Subcutaneous adipose tissue (tissue), 4 donors: Measurements from ENCODE around the gene AIM2. TPM values are rescaled to one million over a fixed set of nuclear protein-coding genes. Genes with fewer than 3 reads are reported as not detected.

ENCODE experiments used
- total RNA-seq, 4 donors: library from RNA; depleted of rRNA; stranded (reverse); fragments of >200 nt; gene quantifications; one replicate each; pipeline ENCODE4 v1.1.0, GENCODE V29; 2016
- TF ChIP-seq, protein P1 (sequence below): fragments of 450-650 bp; IDR thresholded peaks from one replicate; pipeline ENCODE4 v1.5.1; 2016; ENCODE audit warnings: low read depth, mild to moderate bottlenecking, control low read depth, antibody characterized with exemption, moderate library complexity

AIM2 gene
- 1 to 10 TPM in 1 of 4 donors, not detected in 3; 2.5 TPM for total RNA-seq

GRCh38 chr1:159076438-159077119 is at the start of gene AIM2:
TSS of gene AIM2 (minus strand) at chr1:159076766. CDS start at chr1:159073499, 3,267 bp downstream.
- TF ChIP-seq, protein P1, sequence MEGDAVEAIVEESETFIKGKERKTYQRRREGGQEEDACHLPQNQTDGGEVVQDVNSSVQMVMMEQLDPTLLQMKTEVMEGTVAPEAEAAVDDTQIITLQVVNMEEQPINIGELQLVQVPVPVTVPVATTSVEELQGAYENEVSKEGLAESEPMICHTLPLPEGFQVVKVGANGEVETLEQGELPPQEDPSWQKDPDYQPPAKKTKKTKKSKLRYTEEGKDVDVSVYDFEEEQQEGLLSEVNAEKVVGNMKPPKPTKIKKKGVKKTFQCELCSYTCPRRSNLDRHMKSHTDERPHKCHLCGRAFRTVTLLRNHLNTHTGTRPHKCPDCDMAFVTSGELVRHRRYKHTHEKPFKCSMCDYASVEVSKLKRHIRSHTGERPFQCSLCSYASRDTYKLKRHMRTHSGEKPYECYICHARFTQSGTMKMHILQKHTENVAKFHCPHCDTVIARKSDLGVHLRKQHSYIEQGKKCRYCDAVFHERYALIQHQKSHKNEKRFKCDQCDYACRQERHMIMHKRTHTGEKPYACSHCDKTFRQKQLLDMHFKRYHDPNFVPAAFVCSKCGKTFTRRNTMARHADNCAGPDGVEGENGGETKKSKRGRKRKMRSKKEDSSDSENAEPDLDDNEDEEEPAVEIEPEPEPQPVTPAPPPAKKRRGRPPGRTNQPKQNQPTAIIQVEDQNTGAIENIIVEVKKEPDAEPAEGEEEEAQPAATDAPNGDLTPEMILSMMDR = no peak

- TF ChIP-seq, protein P1 = no peak
Measured at GRCh38 chr1:159123587-159123986, 47.0 kb upstream of the AIM2 start.

GRCh38 chr1:159122005-159122621 is 45.5 kb upstream of the AIM2 start:
- TF ChIP-seq, protein P1 = no peak

- TF ChIP-seq, protein P1 = no peak
Measured at GRCh38 chr1:159121526-159121925, 45.0 kb upstream of the AIM2 start.

DNA sequence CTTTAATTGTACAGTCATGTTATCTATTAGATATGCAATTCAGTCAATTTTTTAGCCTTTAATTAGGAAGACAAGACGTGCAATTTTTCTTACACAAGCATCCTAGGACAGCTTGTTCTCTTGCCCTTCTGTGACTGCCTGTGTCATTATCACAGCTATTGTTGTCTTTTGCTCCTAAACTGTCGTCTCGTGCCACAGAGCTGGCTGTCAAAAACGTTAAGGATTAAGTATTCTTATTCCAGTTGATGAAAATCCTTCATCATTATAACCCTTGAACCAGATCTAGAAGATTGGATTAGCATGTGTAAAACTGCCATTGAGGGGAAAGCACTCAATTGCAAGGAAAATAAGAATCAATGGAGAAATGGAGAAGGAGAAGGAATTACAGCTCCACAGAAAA is 43.8 kb upstream of the AIM2 start:
- TF ChIP-seq, protein P1 = no peak

- TF ChIP-seq, protein P1 = no peak
Measured at GRCh38 chr1:159113596-159114433, 37.2 kb upstream of the AIM2 start.

DNA sequence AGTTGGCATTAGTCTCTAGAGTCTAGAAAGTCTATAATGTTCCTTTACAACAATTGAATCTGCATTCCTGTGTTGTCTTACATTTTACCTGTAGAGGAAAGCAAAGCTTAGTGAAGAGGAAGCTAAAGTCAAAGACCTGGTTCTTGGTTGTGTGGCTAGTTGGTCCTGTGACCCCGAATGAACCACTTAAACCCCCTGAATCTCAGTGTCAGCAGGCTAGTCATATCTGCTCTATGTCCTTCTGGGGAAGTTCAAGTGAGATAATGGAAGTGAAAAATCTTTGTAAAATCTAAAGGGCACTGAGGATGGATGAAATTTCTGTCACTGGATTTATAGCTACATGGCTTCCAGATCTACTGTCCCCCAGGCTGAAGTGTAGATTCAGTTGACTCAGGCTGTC is 24.0 kb upstream of the AIM2 start:
- TF ChIP-seq, protein P1 = no peak
